Left lobe of liver (tissue), 2 donors: ENCODE results near the gene NOS3. TPM values are rescaled to one million over a fixed set of nuclear protein-coding genes. Genes with fewer than 3 reads are reported as not detected.
"Not testable (repeated sequence)": the region's sequence is repeated elsewhere in the genome, so short reads cannot be mapped to it uniquely, and the experiment has no call there.

Experiments
- ATAC-seq: fragments of 200-7000 bp; cut with Tn5 transposase; one replicate; pipeline ENCODE4 v1.9.1; 2020; ENCODE audit warnings: mild to moderate bottlenecking, moderate library complexity
- DNase-seq: peaks from one replicate; pipeline ENCODE4 v3.0.0-alpha.2; 2020; ENCODE audit warnings: low spot score
- total RNA-seq: library from RNA; stranded (reverse); gene quantifications from one replicate; pipeline ENCODE4 v1.2.1, GENCODE V29; 2021
- donor health status: DM: no; HTN: no; CAD: no; lungs with moderate emphysema.
- donor health status: DM: no; HTN: yes; CAD: no.

The NOS3 gene
- total RNA-seq, 1 donor from 2014 or later = 8.7 TPM

DNA sequence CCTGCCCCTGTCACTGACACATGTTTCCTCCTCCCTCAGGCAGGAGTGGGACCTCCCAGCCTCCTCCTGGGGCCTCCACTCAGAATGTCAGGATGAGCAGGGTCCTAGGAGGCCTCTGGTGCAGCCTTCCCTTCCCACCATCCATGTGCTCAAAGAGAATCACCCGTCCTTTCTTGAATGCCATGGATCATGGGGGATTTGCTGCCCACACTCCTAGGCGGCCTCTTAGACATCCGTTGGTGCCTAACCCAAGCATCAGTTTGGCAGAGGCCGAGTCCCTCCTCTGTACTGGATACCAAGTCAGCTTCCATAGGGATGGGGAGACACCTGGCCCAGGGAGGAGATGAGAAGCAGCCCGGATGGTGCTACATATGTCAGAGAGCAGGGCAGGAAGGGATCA lies 7.0 kb downstream of the NOS3 start:
- DNase-seq (no peak), ATAC-seq (no peak)

DNA sequence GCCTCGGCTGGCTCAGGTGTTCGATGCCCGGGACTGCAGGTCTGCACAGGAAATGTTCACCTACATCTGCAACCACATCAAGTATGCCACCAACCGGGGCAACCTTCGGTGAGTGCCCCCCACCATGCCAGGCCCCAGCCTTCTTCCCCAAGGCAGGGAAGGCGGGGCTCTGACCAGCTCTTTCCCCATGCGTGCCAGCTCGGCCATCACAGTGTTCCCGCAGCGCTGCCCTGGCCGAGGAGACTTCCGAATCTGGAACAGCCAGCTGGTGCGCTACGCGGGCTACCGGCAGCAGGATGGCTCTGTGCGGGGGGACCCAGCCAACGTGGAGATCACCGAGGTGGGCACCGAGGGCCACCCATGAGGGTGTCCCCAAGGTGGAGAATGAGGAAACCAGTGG lies 7.5 kb downstream of the NOS3 start:
- ATAC-seq = no peak
- no peak for DNase-seq

DNA sequence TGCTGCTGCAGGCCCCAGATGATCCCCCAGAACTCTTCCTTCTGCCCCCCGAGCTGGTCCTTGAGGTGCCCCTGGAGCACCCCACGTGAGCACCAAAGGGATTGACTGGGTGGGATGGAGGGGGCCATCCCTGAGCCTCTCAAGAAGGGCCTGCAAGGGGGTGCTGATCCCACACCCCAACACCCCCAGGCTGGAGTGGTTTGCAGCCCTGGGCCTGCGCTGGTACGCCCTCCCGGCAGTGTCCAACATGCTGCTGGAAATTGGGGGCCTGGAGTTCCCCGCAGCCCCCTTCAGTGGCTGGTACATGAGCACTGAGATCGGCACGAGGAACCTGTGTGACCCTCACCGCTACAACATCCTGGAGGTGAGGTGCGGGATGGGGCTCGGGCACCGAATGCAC lies 8.2 kb downstream of the NOS3 start:
- DNase-seq (no peak), ATAC-seq (no peak)

DNA sequence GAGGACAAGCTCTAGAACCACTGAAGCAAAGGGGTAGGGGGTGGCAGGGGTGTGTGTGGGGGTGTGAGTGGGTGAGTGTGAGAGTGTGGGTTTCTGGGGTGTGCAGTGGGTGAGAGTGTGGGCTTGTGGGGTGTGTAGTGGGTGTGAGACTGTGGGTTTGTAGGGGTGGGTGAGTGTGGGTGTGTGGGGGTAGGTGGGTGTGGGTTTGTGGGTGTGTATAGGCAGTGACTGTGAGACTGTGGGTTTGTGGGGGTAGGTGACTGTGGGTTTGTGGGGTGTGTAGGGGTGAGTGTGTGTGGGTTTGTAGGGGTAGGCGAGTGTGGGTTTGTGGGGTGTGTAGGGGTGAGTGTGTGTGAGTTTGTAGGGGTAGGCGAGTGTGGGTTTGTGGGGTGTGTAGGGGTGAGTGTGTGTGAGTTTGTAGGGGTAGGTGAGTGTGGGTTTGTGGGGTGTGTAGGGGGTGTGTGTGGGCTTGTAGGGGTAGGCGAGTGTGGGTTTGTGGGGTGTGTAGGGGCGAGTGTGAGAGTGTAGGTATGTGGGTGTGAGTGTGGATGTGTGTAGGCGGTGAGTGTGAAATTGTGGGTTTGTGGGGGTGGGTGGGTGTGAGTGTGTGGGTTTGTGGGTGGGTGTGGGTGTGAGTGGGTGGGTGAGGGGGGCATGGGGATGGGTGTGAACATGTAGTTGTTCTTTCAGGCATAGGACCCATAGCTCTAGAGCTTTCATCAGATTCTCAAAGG lies 8.8 kb downstream of the NOS3 start:
- no peak for DNase-seq
- no peak for ATAC-seq

DNA sequence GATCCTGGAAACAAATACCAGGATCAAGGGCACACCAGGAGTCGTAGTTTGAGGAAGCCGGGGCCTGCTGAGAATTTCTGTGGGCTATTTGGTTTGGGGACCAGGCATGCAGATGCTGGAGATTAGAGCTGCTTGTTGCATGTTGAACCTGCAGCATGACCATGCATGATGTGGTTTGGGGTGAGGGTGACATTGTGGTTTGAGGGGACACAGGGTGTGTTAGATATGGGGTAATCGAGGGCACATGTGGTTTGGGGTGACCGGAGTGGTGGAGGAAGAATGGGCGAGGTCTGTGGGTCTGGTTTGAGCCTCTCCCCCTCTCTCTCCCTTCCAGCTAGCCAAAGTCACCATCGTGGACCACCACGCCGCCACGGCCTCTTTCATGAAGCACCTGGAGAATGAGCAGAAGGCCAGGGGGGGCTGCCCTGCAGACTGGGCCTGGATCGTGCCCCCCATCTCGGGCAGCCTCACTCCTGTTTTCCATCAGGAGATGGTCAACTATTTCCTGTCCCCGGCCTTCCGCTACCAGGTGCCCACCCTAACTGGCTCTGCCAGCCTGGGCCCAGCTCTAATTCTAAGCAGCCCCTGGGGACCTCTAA lies 10.2 kb downstream of the NOS3 start:
- DNase-seq (no peak), ATAC-seq (no peak)

DNA sequence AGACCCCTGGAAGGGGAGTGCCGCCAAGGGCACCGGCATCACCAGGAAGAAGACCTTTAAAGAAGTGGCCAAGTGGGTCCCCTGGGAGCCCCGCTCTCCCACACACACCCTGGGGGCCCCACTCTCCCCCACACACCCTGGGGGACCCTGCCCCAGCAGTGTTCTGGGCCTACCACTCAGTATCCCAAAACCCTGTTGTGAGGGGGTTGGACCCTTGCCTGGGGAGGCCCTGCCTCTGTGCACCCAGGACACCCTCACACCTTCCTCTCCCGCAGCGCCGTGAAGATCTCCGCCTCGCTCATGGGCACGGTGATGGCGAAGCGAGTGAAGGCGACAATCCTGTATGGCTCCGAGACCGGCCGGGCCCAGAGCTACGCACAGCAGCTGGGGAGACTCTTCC lies 10.7 kb downstream of the NOS3 start:
- no peak for ATAC-seq
- no peak for DNase-seq

DNA sequence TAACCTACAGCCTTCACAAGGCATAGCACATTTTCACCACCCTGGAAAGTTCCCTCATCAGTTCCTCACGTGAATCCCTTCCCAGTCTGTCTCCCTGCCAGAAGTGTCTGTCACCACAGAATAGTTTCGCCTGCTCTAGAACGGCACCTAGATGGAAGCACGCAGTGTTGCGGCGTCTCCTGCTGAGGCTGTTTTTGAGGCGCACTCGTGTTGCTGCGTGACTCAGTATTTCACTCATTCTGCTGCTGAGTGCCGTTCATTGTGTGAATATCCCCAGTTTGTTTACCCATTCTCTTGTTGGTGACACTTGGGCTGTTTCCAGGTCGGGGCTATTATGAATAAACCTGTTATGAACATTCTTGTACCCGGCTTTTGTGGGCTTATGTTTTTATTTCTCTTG lies 12.8 kb downstream of the NOS3 start:
- DNase-seq (no peak), ATAC-seq (no peak)

DNA sequence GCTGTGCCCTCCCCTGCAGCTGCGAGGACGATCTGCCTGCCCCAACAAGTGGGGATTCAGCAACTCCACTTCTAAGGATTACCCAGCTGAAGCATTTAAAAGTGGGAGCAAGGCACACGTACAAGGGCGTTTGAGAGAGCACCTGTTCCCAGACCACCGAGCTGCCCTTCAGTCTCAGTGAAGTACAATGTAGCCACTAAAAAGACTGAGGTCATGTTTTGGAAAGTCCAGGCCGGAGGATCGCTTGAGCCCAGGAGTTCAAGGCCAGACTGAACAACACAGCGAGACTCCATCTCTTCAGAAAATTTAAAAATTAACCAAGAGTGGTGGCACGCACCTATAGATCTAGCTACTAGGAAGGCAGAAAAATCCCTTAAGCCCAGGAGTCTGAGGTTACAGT lies 14.7 kb downstream of the NOS3 start:
- ATAC-seq (no peak), DNase-seq (no peak)

DNA sequence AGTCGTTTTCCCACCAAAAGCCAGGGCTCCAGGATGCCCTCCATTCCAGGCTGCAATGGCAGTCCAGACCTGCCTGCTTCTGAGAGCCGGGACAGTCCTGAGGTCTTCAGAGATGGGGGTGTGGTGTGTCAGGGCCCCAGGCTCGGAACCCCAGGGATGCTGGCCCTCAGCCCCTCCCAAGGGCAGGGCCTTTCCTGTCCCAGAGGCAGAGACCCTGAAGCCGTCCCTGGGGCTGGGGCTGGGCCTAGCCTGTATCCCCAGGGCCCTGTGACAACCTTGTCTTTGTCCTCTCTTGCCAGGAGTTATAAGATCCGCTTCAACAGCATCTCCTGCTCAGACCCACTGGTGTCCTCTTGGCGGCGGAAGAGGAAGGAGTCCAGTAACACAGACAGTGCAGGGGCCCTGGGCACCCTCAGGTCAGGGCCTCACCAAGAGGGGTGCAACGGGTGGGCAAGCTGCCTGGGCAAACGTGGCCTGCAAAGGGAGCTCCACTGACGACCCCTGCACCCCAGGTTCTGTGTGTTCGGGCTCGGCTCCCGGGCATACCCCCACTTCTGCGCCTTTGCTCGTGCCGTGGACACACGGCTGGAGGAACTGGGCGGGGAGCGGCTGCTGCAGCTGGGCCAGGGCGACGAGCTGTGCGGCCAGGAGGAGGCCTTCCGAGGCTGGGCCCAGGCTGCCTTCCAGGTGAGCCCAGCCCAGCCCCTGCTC lies 15.9 kb downstream of the NOS3 start:
- no peak for DNase-seq

DNA sequence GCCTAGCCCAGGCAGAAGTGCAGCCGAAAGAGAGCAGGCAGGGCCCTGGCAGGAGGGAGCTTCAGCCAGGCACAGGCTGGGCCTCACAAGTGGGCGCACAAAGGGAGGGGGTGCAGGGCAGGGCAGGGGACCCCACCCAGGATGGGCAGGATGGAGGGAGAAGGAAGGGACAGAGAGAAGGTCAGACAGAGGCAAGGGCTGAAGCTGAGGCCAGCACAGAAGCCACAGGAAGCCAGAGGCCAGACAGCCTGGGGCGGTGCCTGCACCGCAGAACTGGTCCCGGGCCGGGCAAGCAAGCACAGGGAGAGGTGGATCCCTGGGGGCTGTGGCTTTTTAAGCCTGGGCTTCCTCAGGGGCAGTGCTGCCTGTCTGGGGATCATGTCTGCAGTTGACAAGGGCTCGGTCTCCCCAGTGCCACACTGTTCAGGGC lies 16.7 kb downstream of the NOS3 start:
- peak; percentile 48 for ATAC-seq
- DNase-seq = no peak

More for the DNA sequence above, 15.9 kb downstream of the NOS3 start:
- ATAC-seq = no peak

DNA sequence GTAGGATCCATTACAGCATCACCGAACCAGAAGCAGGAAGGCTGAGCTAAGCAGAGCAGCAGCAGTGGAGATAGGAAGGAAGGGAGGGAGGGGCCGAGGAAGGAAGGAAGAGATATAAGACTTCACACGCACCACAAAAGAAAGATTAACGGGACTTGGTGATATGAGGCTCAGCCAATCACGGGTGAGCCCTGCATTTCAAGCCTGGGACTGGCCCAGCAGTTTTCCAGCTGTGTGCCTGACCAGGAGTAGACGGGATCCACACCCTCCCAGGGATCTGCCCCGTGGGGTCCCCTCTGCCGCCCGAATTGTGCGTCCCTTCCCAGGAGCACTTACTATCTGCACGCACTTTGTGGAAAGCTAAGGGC lies 17.3 kb downstream of the NOS3 start:
- ATAC-seq (peak; percentile 58), DNase-seq (no peak)

DNA sequence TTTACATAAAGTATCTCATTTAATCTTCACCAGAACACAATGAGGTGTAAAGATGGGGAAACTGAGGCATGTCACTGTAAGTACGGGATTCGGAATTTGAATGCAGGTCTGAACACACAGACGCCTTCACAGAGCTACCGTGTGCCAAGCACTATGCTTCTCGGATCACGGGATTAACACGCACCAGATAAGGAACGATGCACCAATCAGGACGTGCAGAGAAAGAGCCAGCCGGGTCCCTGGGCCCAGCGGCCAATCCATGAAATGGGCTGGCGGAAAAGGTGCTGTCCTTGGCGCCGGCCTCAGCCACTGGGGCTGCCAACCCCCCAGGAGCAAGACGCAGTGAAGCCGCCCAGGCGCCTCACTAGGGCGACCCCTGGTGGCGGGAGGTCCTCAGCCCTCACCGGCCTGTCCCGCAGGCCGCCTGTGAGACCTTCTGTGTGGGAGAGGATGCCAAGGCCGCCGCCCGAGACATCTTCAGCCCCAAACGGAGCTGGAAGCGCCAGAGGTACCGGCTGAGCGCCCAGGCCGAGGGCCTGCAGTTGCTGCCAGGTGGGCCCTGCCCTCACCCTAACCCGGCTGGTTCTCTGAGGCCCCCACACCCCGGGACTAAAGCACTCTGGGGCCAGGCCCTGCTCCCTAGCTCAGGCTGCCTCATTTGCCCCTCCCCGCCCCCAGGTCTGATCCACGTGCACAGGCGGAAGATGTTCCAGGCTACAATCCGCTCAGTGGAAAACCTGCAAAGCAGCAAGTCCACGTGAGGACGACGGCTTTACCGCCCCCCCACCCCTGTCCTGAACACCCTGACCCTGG lies 17.9 kb downstream of the NOS3 start:
- ATAC-seq (peak; percentile 64), DNase-seq (peak; percentile 68)

DNA sequence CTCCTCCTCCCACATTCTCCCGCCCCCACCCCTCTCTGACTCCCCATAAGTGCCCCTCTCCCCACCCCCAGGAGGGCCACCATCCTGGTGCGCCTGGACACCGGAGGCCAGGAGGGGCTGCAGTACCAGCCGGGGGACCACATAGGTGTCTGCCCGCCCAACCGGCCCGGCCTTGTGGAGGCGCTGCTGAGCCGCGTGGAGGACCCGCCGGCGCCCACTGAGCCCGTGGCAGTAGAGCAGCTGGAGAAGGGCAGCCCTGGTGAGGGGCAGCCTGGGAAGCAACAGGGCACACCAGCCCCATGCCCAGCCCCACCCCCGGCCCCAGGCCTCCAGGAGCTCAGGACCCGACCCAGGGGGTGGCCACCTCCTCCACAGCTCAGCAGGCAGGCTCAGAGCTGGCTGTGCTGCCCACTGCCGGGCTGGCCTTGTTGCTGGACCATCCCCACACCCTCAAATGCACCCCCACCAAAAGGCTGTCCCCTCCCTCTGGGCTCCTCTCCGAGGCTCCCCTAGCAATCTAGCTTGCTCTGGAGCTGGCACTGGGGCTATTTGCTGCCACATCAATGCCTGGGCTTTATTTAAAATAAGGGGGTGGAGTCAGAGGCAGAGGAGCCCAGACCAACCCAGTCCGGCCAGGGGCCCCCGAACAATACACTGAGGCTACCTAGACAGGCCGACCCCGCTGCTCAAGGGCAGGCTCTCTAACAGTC lies 18.7 kb downstream of the NOS3 start:
- DNase-seq (no peak), ATAC-seq (no peak)

DNA sequence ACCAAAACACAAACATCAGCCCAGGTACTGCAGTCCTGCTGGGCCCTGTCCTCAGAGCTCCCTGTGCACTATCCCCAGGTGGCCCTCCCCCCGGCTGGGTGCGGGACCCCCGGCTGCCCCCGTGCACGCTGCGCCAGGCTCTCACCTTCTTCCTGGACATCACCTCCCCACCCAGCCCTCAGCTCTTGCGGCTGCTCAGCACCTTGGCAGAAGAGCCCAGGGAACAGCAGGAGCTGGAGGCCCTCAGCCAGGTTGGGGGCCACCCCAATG lies 19.2 kb downstream of the NOS3 start:
- ATAC-seq (no peak), DNase-seq (no peak)

DNA sequence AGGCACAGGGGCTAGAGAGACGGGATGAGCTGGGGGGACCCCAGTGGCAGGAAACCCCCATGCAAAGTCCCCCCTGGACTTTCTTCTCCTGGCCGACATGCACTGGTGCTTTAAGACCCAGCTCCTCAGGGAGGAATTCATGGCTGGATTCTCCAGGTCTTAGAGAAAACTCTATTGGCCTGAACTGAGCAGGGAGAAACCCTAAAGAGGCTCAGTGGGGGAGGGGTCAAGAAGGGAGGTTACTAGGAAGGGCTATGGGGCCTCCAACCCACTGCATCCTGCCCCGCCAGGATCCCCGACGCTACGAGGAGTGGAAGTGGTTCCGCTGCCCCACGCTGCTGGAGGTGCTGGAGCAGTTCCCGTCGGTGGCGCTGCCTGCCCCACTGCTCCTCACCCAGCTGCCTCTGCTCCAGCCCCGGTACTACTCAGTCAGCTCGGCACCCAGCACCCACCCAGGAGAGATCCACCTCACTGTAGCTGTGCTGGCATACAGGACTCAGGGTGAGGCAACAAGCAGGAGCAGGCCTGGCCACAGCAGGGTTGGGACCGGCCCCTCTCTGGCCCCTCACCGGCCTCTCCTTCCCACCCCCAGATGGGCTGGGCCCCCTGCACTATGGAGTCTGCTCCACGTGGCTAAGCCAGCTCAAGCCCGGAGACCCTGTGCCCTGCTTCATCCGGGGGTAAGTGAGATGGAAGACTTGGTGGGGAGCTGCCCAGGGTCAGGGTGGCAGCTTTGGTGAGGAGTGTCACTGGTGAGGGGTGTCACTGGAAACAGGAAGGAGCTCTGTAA lies 19.7 kb downstream of the NOS3 start:
- no peak for ATAC-seq

DNA sequence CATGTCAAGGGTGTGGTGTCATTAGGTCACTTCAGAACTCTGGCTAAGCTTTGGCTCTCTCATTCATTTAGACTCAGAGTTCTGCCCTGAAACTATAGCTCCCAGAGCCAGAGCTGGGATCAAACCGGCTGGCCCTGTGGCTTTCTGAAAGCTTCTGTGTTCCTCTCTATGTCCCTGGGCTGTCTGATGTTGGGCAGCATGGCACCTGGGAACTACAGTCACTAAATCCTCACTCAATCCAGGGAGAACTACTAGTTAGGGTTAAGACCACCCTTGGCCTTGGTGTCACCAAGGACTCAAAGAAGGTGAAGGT lies 20.2 kb downstream of the NOS3 start:
- DNase-seq (no peak), ATAC-seq (no peak)

More for the DNA sequence above, 19.7 kb downstream of the NOS3 start:
- no peak for DNase-seq

DNA sequence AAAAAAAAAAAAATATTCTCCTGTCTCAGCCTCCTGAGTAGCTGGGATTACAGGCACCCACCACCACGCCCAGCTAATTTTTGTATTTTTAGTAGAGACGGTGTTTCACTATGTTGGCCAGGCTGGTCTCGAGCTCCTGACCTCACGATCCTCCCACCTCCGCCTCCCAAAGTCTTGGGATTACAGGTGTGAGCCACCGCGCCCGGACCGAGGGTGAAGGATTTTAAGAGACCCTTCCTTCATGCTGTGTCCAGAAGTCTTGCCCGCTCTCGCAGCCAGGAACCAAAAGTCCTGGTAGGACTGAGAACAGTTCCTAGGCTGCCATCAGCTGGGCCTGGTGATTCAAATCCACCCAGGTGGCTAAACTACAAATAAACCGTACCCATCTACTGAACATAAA lies 20.8 kb downstream of the NOS3 start:
- DNase-seq, ATAC-seq: not testable (repeated sequence)

DNA sequence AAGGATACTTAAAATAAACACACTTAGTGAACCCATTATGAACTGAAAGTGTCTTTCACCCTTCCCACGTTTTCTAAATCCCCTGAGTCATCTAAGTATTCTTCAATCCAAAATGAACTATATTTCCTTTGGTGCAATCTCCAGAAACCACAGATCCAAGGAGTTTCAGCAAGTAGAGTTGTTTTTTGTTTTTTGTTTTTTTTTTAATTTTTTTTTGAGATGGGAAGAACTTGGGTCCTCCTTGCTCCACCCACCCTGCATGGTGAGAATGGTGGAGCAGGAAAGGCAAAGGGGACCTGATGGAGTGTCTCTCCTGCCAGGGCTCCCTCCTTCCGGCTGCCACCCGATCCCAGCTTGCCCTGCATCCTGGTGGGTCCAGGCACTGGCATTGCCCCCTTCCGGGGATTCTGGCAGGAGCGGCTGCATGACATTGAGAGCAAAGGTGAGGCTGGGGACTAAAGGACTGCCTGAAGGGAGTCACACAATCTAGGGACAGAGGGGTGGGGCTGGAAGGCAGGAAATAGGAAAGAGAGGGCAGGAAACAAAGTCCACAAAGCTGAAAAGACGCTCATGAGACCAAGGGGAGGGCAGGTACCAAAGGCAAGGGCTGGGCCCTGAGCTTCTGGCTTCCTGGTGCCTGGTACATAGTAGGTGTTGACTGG lies 21.3 kb downstream of the NOS3 start:
- ATAC-seq (no peak), DNase-seq (no peak)

DNA sequence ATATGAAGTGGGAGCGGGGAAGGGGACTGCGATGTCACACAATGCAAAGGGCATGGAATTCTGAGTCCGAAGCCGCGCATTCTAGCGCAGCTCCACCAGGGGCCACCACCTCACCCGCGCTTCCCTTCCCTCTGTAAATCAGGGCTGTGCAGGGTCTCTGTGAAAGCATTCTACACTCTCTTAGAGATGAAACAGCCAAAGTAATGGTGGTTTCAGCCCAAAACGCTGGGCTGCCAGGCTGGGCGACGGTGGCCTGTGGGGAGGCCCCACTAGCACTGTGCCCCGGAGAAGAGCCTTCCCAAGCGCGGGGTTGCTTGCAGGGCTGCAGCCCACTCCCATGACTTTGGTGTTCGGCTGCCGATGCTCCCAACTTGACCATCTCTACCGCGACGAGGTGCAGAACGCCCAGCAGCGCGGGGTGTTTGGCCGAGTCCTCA lies 22.1 kb downstream of the NOS3 start:
- ATAC-seq (peak; percentile 48), DNase-seq (no peak)

DNA sequence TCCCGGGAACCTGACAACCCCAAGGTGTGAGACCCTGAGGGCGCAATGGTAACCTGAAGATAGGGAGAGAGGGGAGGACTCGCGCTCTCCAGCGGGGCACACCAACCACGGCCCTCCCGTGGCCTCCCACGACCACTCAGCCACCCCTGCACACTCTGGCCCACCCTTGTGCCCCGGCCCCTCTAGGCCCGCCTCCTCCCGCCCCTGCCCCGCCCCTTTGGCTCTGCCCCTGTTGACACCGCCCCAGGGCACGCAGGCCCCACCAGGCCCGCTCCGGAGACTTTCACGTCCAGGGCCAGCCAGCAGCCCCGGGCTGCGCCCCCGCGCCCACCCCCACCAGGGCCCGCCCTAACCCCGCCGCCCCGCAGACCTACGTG lies 22.5 kb downstream of the NOS3 start:
- ATAC-seq (peak; percentile 3), DNase-seq (no peak)
